Cerebellar cortex (tissue), 1 donor: ENCODE measurements around the gene MED23.

Source experiments
- DNase-seq: peaks from one replicate; pipeline ENCODE4 v3.0.0-alpha.2; 2015; ENCODE audit warnings: low spot score

Gene MED23, protein sequence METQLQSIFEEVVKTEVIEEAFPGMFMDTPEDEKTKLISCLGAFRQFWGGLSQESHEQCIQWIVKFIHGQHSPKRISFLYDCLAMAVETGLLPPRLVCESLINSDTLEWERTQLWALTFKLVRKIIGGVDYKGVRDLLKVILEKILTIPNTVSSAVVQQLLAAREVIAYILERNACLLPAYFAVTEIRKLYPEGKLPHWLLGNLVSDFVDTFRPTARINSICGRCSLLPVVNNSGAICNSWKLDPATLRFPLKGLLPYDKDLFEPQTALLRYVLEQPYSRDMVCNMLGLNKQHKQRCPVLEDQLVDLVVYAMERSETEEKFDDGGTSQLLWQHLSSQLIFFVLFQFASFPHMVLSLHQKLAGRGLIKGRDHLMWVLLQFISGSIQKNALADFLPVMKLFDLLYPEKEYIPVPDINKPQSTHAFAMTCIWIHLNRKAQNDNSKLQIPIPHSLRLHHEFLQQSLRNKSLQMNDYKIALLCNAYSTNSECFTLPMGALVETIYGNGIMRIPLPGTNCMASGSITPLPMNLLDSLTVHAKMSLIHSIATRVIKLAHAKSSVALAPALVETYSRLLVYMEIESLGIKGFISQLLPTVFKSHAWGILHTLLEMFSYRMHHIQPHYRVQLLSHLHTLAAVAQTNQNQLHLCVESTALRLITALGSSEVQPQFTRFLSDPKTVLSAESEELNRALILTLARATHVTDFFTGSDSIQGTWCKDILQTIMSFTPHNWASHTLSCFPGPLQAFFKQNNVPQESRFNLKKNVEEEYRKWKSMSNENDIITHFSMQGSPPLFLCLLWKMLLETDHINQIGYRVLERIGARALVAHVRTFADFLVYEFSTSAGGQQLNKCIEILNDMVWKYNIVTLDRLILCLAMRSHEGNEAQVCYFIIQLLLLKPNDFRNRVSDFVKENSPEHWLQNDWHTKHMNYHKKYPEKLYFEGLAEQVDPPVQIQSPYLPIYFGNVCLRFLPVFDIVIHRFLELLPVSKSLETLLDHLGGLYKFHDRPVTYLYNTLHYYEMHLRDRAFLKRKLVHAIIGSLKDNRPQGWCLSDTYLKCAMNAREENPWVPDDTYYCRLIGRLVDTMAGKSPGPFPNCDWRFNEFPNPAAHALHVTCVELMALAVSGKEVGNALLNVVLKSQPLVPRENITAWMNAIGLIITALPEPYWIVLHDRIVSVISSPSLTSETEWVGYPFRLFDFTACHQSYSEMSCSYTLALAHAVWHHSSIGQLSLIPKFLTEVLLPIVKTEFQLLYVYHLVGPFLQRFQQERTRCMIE (N-terminal part only)

DNA sequence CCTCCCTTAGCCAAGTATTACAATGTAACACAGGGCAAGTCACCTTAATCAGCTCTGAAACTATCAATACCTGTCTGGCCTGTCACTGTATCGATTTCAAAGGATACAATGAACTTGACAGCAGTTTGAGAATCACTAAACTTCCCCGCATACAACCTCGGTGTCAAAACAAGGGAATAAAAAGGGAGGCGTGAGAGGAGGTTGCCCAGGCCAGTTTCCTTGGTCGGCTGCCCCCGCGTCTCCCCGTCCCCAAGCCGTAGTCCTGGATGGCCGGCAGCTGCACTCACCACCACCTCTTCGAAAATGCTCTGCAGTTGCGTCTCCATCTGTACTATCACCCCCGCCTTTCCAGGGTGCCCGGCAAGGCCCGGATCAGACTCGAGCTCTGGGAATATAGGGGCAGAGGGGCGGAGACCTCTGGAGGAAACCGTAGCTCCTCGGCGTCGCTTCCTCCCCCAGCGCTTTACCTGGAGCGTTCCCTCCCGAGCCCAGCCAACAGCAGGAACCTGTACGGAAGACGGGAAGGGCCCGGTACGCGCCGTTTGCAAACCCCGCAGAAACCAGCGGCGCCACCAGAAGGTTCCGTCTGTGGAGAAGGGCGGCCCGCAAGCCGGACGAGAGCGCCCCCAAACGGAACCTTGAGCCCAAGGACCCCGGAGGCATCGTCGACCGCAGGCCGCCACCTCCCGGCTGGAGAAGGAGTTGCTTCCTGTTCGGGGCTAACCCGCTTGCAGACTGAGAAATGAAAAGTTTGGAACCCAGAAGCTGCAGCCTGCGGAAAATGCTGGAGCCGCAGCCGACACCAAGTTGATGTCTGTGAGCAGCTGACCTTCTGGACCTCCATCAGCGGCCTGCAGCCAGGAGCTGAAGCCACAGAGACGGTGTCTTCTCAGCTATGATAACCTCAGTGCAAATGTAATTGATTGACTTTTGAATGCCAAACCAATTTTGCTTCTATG lies at the start of gene MED23:
Gene MED23 (minus strand): TSS at position 519 of the 959 bp plus-strand sequence. CDS start 193 bp downstream, at position 326.
- peak; percentile 95 for DNase-seq

DNA sequence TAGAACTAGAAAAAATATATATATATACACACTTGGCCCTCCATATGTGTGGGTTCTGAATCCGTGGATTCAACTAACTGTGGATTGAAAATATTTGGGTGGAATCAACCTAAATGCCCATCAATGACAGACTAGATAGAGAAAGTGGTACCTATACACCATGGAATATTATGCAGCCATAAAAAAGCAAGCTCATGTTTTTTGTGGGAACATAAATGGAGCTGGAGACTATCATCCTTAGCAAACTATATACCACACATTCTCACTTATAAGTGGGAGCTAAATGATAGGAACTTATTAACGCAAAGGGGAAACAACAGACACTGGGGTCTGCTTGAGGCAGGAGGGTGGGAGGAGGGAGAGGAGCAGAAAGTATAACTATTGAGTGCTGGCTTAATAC lies 45.1 kb upstream of the MED23 start:
- DNase-seq: no peak

DNA sequence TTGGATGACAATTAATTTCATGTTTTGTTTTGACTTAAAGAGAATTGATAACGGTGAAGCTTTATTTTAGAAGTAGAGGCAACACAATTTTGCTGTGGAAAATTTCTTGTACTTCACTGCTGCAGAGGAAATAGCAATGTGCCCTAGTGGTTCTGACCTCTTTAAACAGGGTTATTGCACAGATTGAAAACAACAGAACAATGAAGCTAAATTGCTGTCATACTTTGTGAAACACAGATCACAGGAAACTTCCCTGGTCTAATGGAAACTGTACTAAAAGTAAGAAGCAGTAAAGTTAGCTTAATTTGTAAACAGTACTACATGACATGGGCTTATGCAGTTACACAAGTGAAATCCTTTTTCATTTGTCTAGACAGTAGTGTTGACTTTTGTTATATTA lies 41.8 kb upstream of the MED23 start:
- no peak for DNase-seq

DNA sequence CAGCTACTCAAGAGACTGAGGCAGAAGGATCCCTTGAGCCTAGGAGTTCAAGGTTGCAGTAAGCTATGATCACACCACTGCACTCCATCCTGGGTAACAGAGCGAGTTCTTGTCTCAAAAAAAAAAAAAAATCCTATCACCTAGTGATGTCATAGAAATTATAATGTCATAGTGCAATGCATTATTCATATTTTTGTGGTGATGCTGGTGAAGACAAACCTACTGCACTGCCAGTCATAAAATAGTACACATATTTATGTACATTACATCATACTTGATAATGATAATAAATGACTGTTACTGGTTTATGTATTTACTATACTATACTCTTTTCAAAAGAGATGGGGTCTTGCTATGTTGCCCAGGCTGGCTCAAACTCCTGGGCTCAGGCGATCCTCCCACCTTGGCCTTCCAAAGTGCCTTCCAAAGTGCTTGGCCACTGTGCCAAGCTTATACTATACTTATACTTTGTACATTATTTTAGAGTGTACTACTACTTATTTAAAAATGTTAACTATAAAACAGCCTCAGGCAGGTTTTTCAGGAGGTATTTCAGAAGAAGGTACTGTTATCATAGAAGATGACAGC lies 35.6 kb upstream of the MED23 start:
- no peak for DNase-seq

DNA sequence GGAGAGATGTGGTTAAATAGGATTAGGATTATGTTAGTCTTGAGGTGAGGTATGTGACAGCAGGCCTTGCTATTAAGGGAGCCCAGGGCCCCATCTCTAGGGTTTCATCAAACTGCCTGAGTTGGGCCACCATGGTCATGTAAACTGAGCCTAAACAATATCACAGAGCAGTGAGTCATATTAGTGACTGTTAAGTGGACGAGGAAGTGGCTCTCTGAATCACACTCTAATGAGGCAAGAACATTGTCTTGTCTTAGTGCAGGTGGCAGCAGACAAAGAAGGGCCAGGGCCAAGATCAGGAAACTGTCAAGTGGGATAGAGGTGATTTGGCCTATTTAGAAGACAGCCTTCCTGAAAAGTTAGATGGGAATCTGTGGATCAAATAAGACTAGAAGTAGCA lies 32.2 kb upstream of the MED23 start:
- DNase-seq: no peak

DNA sequence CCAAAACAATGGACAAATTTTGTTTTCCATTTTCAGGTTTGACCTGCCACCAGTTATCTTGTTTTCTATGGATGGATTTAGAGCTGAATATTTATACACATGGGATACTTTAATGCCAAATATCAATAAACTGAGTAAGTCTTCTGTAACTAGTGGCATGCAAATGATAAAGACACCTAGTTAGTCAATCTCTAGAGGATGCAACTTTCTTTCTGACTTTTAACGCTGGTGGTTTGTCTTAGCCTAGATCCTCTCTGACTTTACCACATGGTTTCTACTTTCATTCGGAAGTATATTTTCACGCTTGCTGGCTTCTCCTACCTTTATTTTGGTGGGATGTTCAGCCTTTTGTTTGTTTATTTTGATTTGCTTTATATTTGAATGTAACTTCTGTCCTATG lies 30.2 kb upstream of the MED23 start:
- no peak for DNase-seq

DNA sequence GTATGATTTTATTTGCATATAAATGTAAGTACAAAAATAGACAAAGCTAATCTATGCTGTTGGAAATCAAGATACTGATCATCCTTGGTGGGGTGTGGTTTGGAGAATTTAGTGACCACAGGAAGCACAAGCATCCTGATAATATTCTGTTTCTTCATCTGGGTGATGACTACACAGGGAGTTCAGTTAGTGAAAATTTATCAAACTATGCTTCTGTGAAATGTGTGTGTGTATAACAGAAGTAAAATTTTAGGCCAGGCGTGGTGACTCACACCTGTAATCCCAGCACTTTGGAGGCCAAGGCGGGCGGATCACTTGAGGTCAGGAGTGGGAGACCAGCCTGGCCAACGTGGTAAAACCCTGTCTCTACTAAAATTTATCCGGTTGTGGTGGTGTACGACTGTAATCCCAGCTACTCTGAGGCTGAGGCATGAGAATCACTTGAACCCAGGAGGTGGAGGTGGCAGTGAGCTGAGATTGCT lies 29.6 kb upstream of the MED23 start:
- DNase-seq: no peak

DNA sequence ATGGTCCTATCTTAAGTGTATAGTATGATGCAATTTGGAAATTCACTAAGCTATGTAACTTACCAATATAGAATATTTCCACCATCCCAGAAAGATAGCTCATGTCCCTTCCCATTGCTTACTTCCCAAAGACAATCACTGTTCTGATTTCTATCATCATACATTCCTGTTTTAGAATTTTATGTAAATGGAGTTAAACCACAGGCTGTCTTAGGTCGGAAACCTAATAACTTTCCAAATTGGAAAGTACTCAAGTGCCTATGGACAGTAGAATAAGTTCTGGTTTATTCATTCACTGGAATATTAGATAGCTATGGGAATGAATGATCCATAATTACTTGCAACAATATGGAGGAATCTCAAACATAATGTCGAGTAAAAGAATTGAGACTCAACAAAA lies 29.2 kb upstream of the MED23 start:
- DNase-seq: no peak

DNA sequence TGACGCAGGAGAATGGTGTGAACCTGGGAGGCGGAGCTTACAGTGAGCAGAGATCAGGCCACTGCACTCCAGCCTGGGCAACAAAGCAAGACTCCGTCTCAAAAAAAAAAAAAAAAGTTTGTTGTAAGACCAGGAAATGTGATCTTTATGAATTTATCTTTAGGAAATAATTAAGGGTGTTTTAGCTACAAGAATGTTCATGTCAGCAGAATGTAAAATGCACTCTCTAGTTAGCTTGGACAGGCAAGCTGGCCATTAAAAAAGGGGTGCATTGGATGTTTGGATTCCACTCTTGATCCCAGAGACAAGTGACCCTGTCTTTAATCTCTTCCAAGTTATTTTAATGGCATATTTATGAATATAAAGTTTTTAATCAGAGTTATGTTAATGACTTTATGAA lies 28.6 kb upstream of the MED23 start:
- no peak for DNase-seq

DNA sequence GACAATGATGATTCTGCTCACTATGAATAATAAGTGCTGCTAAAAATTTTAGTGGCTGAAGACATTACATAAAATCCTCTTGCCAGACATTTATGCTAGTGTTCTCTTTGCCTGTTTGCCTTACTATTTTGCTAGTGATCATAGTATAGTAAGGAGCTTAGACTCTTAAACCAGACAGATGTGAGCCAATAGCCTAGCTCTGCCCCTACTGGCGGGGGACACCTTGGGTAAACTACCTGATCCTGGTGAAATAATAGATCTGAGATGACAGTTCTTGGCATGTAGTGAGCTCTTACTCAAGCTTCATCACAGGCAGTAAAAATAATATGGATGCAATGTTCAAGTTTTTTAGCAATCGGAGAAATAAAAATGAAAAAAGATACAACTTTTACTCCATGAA lies 27.9 kb upstream of the MED23 start:
- no peak for DNase-seq

DNA sequence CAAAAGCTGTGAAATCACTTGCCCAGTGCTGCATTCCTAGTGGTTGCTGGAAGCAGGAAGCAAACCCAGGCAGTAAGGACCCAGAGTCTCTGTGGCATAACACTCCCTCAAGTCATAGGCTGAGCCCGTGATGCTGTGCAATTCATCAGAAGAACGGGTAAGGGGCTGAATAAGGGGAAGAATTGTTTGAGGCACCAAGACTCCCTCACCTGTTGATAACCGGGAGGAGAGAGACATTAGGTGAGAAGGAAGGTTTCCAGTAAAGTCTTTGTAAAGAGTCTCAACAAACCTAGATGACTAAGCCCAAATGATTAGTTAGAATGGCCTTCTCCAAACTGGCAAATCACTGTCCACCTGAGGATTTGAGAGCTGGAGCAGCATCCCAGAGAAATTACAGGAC lies 27.3 kb upstream of the MED23 start:
- DNase-seq: no peak

DNA sequence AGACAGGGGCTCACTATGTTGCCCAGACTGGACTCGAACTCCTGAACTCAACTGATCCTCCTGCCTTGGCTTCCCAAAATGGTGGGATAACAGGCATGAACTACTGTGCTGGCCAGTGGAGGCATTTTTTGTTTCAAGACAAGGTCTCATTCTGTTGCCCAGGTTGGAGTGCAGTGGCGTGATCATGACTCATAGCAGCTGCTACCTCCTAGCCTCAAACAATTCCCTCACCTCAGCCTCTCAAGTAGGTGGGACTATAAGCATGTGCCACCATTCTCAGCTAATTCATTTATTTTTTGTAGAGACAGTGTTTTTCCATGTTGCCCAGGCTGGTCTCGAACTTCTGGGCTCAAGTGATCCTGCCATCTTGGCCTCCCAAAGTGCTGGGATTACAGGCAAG lies 26.3 kb upstream of the MED23 start:
- DNase-seq: no peak

DNA sequence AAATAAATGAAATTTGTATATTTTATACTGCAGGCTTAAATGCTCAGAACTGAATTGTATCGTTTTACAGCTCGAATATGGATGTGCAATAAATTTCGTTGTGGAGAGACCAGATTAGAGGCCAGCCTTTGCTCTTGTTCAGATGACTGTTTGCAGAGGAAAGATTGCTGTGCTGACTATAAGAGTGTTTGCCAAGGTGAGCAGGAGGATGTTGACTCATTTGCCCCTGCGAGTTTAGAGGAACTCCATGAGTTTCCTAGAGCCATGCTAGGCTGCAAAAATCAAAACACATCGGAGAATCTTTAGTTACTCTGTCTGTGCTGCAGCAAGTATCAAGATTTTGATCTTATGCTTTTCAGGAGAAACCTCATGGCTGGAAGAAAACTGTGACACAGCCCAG lies 24.4 kb upstream of the MED23 start:
- no peak for DNase-seq

DNA sequence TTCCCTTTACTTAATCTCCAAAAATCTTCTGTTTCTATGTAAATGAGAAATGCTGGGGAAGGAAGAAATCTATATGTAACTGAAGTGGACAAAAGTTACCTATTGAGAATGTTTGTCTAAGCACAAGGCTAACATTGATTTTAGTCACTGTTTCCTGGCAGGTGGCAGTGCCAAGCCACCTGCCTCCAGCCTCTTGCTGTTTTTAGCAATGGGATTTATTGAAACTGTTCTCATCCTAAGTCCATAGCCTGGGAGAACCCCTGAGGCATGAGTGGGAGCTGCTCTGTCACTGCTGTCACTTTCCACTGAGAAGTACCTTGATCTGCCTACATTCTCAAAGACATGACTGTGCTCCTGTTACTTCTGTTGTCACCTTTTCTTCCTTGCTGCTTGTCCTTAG lies 23.7 kb upstream of the MED23 start:
- DNase-seq: no peak

DNA sequence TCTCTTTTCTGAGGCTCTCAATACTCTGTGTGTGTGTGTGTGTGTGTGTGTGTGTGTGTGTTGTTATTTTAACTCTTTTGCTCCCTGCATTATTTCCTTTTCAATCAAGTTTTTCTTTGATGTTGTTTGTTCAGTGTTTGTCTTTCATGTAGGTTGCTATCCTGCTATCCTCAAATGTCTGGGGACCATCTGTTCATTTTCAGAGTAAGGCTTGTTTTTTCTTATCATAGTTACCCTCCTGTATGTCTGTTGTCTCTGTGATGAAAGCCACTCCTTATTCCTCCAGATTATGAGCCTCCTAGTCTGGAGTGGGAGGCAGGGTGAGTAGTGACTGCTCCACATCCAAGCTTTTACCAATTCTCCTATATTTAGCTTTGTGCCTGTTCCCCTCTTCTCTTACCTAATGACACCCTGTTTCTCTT lies 18.2 kb upstream of the MED23 start:
- no peak for DNase-seq

DNA sequence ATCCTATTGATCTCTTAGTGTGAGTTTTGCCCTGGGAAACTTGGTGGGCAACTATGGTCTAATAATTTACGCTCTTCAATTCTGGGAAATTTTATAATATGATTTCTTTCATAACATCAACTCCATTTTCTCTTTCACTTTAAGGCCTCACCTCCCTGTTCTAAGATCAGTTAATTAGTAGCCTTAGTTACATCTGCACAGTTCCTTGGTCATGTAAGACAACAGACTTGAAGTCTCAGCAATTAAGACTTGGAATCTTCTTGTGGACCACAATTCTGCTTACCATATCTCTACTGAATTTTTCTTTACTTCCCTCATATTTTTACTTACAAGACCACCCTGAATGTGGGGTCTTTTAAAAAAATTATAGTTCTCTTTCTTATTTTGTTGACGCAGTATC lies 17.8 kb upstream of the MED23 start:
- DNase-seq: no peak

DNA sequence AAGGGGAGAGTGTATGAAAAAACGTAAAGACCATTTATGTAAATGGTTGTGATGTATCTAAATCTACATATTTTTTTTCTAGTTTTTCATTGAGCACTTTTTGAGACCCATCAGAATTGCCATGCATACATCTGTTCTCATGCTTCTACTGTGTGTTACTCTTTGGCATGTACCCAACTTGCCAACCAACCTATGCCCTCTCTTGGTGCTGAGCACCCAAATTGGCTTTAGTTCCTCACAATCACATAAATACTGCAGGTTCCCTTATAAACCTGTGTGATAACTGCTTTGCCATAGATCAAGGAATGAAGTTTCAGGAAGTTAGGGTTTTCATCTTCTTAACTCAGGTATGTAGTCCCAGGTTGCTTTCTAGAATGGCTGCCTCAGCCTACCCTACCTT lies 16.9 kb upstream of the MED23 start:
- DNase-seq: no peak

DNA sequence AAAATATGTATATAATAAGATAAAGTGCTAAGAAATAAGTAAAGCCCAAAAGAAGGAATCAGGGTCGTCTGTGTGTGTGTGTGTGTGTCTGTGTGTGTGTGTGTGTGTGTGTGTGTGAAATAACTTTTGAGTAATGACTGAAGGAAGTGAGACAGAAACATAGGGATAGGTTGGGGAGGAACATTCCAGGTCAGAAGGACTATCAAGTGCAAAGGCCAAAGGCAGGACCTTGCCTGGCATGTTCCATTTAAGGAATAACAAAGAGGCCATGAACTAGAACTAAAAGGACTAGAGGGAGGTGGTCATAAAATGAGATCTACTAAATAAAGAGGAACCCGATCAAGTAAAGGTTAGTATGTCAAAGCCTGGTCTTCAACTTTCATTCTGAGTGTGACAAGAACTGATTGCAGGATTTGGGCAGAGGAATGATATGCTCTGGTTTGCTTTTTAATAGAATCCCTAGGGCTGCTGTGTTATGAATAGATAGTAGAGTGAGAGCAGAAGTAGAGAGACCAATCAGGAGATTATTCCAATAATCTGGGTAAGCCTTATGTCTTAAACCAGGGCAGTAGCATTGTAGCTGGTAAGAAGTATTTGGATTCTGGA lies 15.9 kb upstream of the MED23 start:
- DNase-seq: no peak

DNA sequence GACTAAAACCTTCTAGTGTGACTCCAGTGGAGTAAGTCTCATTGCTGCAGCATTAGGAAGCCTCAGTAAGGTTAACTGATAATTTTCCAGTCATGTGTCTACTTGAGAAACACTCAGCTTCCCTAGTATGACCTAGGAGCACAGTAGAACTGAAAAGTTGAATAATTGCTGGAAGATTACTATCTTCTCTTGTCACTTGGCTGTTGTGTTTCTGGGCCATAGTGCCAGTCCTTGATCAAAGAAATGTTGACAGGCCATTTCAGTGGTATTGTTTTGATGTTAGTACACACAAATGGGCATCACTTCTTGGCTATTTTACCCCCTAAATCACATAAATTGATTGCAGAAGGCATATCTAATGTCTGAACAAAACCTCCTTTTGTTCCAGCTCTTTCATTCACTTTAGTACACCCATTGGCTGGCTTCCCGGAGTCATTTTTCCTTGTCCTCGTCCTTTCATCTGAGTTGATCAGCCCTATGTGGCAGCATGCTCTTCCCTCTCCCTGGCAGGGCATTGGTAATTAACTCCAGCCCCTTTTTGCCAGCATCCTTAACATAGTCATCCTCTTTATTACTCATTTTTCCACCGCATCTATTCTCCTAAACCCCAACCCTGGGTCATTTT lies 15.1 kb upstream of the MED23 start:
- peak; percentile 5 for DNase-seq

DNA sequence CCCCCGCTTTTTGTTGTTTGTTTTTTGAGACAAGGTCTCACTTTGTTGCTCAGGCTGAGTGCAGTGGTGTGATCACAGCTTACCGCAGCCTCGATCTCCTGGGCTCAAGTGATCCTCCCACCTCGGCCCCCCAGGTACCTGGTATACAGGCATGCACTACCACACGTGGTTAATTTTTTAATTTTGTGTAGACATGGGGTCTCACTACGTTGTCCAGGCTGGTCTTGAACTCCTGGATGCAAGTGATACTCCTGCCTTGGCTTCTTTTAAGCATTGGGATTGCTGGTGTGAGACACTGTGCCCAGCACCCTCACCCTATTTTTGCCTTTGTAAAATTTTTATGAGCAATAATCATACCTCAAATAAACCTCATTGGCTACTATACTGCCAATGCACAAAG lies 14.5 kb upstream of the MED23 start:
- no peak for DNase-seq
